T-helper 1 cell treated with Interleukin-12 subunit alpha and Interleukin-12 subunit beta and Interleukin-4 antibody, amounts not matched to agents 30 μg/mL and 1 μg/mL, for 36 hours (primary cell): ENCODE measurements around the gene PIGZ.
"Not testable (repeated sequence)": the region's sequence is repeated elsewhere in the genome, so short reads cannot be mapped to it uniquely, and the experiment has no call there.

Experiments
- H3K27ac Mint-ChIP-seq: one replicate; pipeline ENCODE4 v1.8.0; 2021; ENCODE audit warnings: mild to moderate bottlenecking, mixed read lengths
- H3K27me3 Mint-ChIP-seq: one replicate; pipeline ENCODE4 v1.8.0; 2021; ENCODE audit warnings: low read depth, mixed read lengths
- H3K36me3 Mint-ChIP-seq: one replicate; pipeline ENCODE4 v1.8.0; 2021; ENCODE audit warnings: low read depth, mixed read lengths
- H3K4me1 Mint-ChIP-seq: one replicate; pipeline ENCODE4 v1.8.0; 2021; ENCODE audit warnings: low read depth, mixed read lengths
- H3K4me3 Mint-ChIP-seq: one replicate; pipeline ENCODE4 v1.8.0; 2021; ENCODE audit warnings: mild to moderate bottlenecking, moderate library complexity, mixed read lengths
- H3K9me3 Mint-ChIP-seq: one replicate; pipeline ENCODE4 v1.8.0; 2021; ENCODE audit warnings: mixed read lengths

The PIGZ gene

GRCh38 chr3:196962108-196962929, 6.3 kb downstream of the PIGZ start:
- Mint-ChIP-seq H3K27me3 (no peaks in the 10 kb centered on the region), H3K27ac (no peak overlapping the region), H3K36me3 (peaks cover 2% of the 10 kb centered on the region), H3K4me1 (peaks cover 2% of the 10 kb centered on the region), H3K4me3 (no peak overlapping the region), H3K9me3 (no peaks in the 10 kb centered on the region)

- no peak overlapping the region for H3K4me3 Mint-ChIP-seq
- peaks cover 14% of the 10 kb centered on the region for H3K27me3 Mint-ChIP-seq
- H3K27ac Mint-ChIP-seq = no peak overlapping the region
- no peaks in the 10 kb centered on the region for H3K9me3 Mint-ChIP-seq
- H3K4me1 Mint-ChIP-seq = no peaks in the 10 kb centered on the region
- no peaks in the 10 kb centered on the region for H3K36me3 Mint-ChIP-seq
Measured at GRCh38 chr3:196954832-196955231, 13.8 kb downstream of the PIGZ start.

- no peaks in the 10 kb centered on the region for H3K36me3 Mint-ChIP-seq
Measured at GRCh38 chr3:196951371-196951770, 17.3 kb downstream of the PIGZ start.

GRCh38 chr3:196949750-196950149, 18.9 kb downstream of the PIGZ start:
- H3K4me3 Mint-ChIP-seq = no peak overlapping the region
- H3K27me3 Mint-ChIP-seq = peaks cover 5% of the 10 kb centered on the region
- H3K9me3 Mint-ChIP-seq = no peaks in the 10 kb centered on the region
- H3K36me3 Mint-ChIP-seq = peaks cover 2% of the 10 kb centered on the region
- H3K27ac Mint-ChIP-seq = no peak overlapping the region
- H3K4me1 Mint-ChIP-seq = peaks cover 3% of the 10 kb centered on the region

More at GRCh38 chr3:196951371-196951770, 17.3 kb downstream of the PIGZ start:
- no peak overlapping the region for H3K4me3 Mint-ChIP-seq
- H3K4me1 Mint-ChIP-seq = no peaks in the 10 kb centered on the region
- no peak overlapping the region for H3K27ac Mint-ChIP-seq
- H3K9me3 Mint-ChIP-seq = no peaks in the 10 kb centered on the region
- peaks cover 11% of the 10 kb centered on the region for H3K27me3 Mint-ChIP-seq

GRCh38 chr3:196949285-196949619, 19.4 kb downstream of the PIGZ start:
- Mint-ChIP-seq H3K4me1 (peaks cover 6% of the 10 kb centered on the region), H3K9me3 (no peaks in the 10 kb centered on the region), H3K27ac (no peak overlapping the region), H3K4me3 (no peak overlapping the region), H3K36me3 (peaks cover 2% of the 10 kb centered on the region), H3K27me3 (peaks cover under 1% of the 10 kb centered on the region)

GRCh38 chr3:196948442-196949284, 20.0 kb downstream of the PIGZ start:
- Mint-ChIP-seq H3K27ac (no peak overlapping the region), H3K4me1 (peaks cover 9% of the 10 kb centered on the region), H3K27me3 (no peaks in the 10 kb centered on the region), H3K4me3 (no peak overlapping the region), H3K36me3 (peaks cover 4% of the 10 kb centered on the region), H3K9me3 (no peaks in the 10 kb centered on the region)

GRCh38 chr3:196947860-196948441, 20.7 kb downstream of the PIGZ start:
- H3K4me3 Mint-ChIP-seq = no peak overlapping the region
- peaks cover 4% of the 10 kb centered on the region for H3K36me3 Mint-ChIP-seq
- peaks cover 16% of the 10 kb centered on the region for H3K4me1 Mint-ChIP-seq
- H3K27me3 Mint-ChIP-seq = no peaks in the 10 kb centered on the region
- H3K9me3 Mint-ChIP-seq = no peaks in the 10 kb centered on the region
- H3K27ac Mint-ChIP-seq = no peak overlapping the region

GRCh38 chr3:196947136-196947859, 21.3 kb downstream of the PIGZ start:
- Mint-ChIP-seq H3K9me3 (no peaks in the 10 kb centered on the region), H3K27me3 (no peaks in the 10 kb centered on the region), H3K36me3 (peaks cover 6% of the 10 kb centered on the region), H3K4me3 (no peak overlapping the region), H3K27ac (no peak overlapping the region), H3K4me1 (peaks cover 18% of the 10 kb centered on the region)

- Mint-ChIP-seq H3K36me3 (peaks cover 14% of the 10 kb centered on the region), H3K4me3 (peak overlapping the region; percentile 96), H3K27ac (peak overlapping the region; percentile 45), H3K4me1 (peaks cover 38% of the 10 kb centered on the region)
- not testable (repeated sequence) for H3K9me3 Mint-ChIP-seq, H3K27me3 Mint-ChIP-seq
Measured at GRCh38 chr3:196944037-196944790, 24.4 kb downstream of the PIGZ start.

GRCh38 chr3:196942915-196943277, 25.7 kb downstream of the PIGZ start:
- H3K27me3 Mint-ChIP-seq = no peaks in the 10 kb centered on the region

GRCh38 chr3:196942226-196942914, 26.3 kb downstream of the PIGZ start, which contains the start of gene NCBP2:
TSS of gene NCBP2 (minus strand) at chr3:196942528. CDS start at chr3:196942503, 25 bp downstream.
- peaks cover 27% of the 10 kb centered on the region for H3K36me3 Mint-ChIP-seq
- H3K4me3 Mint-ChIP-seq = peak within 1 kb of the TSS; percentile 96
- H3K27ac Mint-ChIP-seq = peak within 1 kb of the TSS; percentile 98
- no peaks in the 10 kb centered on the region for H3K9me3 Mint-ChIP-seq
- peaks cover 45% of the 10 kb centered on the region for H3K4me1 Mint-ChIP-seq
- H3K27me3 Mint-ChIP-seq = no peaks in the 10 kb centered on the region

More at GRCh38 chr3:196942915-196943277, 25.7 kb downstream of the PIGZ start:
- Mint-ChIP-seq H3K36me3 (peaks cover 22% of the 10 kb centered on the region), H3K27ac (peak overlapping the region; percentile 81), H3K4me3 (peak overlapping the region; percentile 96), H3K4me1 (peaks cover 41% of the 10 kb centered on the region), H3K9me3 (no peaks in the 10 kb centered on the region)

GRCh38 chr3:196941729-196942225, 26.9 kb downstream of the PIGZ start:
- H3K27ac Mint-ChIP-seq = peak overlapping the region; percentile 98
- H3K27me3 Mint-ChIP-seq = no peaks in the 10 kb centered on the region
- H3K4me1 Mint-ChIP-seq = peaks cover 45% of the 10 kb centered on the region
- peaks cover 33% of the 10 kb centered on the region for H3K36me3 Mint-ChIP-seq
- no peaks in the 10 kb centered on the region for H3K9me3 Mint-ChIP-seq
- H3K4me3 Mint-ChIP-seq = peak overlapping the region; percentile 96

GRCh38 chr3:196938576-196938975, 30.1 kb downstream of the PIGZ start:
- no peak overlapping the region for H3K27ac Mint-ChIP-seq
- H3K9me3 Mint-ChIP-seq = no peaks in the 10 kb centered on the region
- H3K27me3 Mint-ChIP-seq = no peaks in the 10 kb centered on the region
- peaks cover 48% of the 10 kb centered on the region for H3K36me3 Mint-ChIP-seq
- no peak overlapping the region for H3K4me3 Mint-ChIP-seq
- peaks cover 37% of the 10 kb centered on the region for H3K4me1 Mint-ChIP-seq
